HCT116 (cell line): ENCODE results near the gene HELZ2. TPM values are rescaled to one million over a fixed set of nuclear protein-coding genes. Genes with fewer than 3 reads are reported as not detected.
A peak's percentile ranks its signal among the peaks of the same experiment; 100 is the strongest.

Experiments
- ATAC-seq: fragments of 200-7000 bp; cut with Tn5 transposase; 2 replicates; pipeline ENCODE4 v1.9.1; 2020; ENCODE audit warnings: mild to moderate bottlenecking, moderate library complexity
- BruUV-seq: library from RNA; stranded (reverse); fragments of 400-500 nt; replicated peaks from 2 replicates; lab custom pipeline; 2021; lab: Mats Ljungman, UMichigan
- CTCF ChIA-PET: fragments of 300-600 bp; sonication (Branson Sonifier 250); formaldehyde crosslinking; loops from one replicate; lab custom pipeline; 2021; ENCODE audit warnings: antibody characterized with exemption; lab: Charles Lee
- POLR2A ChIA-PET: fragments of 300-600, 350-600 bp; sonication (Branson Sonifier 250); formaldehyde crosslinking; loops from one replicate; lab custom pipeline; 2021; ENCODE audit warnings: antibody characterized with exemption; lab: Charles Lee
- RAD21 ChIA-PET, 2 experiments: fragments of 300-600 bp; sonication (Branson Sonifier 250); formaldehyde crosslinking; loops; one replicate each; lab custom pipeline; 2023; ENCODE audit warnings: low total read pairs in 2 of 2; ENCODE audit not compliant: uncharacterized antibody in 2 of 2, unreplicated experiment in 2 of 2, low non-redundant PET in 1 of 2; lab: Charles Lee
- DNase-seq: peaks from one replicate; pipeline ENCODE4 v3.0.0-alpha.2; 2010; ENCODE audit warnings: low read depth, low spot score
- H2AFZ ChIP-seq: fragments of 200-600 bp; shearing (Covaris generic), sonication (generic); 2 replicates; pipeline ENCODE4 v1.6.1; 2017; ENCODE audit warnings: low read depth, mixed run types, mixed read lengths, antibody characterized with exemption, low read length; ENCODE audit not compliant: poor library complexity, severe bottlenecking
- H3K27ac ChIP-seq: 2 replicates; pipeline ENCODE4 v1.5.1; 2012; ENCODE audit warnings: low read depth, low read length
- H3K27me3 ChIP-seq: fragments of 200-600 bp; sonication (generic); 2 replicates; pipeline ENCODE4 v1.6.1; 2016; ENCODE audit warnings: mixed run types, low read length, mixed read lengths; ENCODE audit not compliant: insufficient read depth
- H3K36me3 ChIP-seq, 2 experiments: fragments of 200-500 bp in 1 of 2; fragments of 200-600 bp in 1 of 2; sonication (Bioruptor generic) in 1 of 2; sonication (generic) in 1 of 2; 2 replicates each; pipeline versions ENCODE4 v1.5.1 to v1.6.1; 2014 to 2016; ENCODE audit warnings: low read length in 2 of 2, inconsistent platforms in 1 of 2, mixed read lengths in 1 of 2, mixed run types in 1 of 2; ENCODE audit not compliant: insufficient read depth in 2 of 2, control insufficient read depth in 1 of 2
- H3K4me1 ChIP-seq, 2 experiments: fragments of 200-600 bp in 1 of 2; sonication (generic) in 1 of 2; 2 replicates each; pipeline versions ENCODE4 v1.5.1 to v1.6.1; 2012 to 2017; ENCODE audit warnings: low read length in 2 of 2, inconsistent platforms in 1 of 2, mild to moderate bottlenecking in 1 of 2, mixed read lengths in 1 of 2, mixed run types in 1 of 2, moderate library complexity in 1 of 2; ENCODE audit not compliant: insufficient read depth in 2 of 2, control insufficient read depth in 1 of 2
- H3K4me2 ChIP-seq: fragments of 200-600 bp; sonication (generic); 2 replicates; pipeline ENCODE4 v1.6.1; 2017; ENCODE audit warnings: mixed run types, low read length, mixed read lengths
- H3K4me3 ChIP-seq, 2 experiments: fragments of 200-600 bp in 1 of 2; sonication (generic) in 1 of 2; replicated peaks in 1 of 2; 2 replicates each; pipeline ENCODE4 v1.5.1; 2011 to 2016; ENCODE audit warnings: low read length in 2 of 2, control low read depth in 1 of 2, low read depth in 1 of 2, mild to moderate bottlenecking in 1 of 2, mixed read lengths in 1 of 2, mixed run types in 1 of 2
- H3K79me2 ChIP-seq: fragments of 200-600 bp; sonication (generic); 2 replicates; pipeline ENCODE4 v1.6.1; 2017; ENCODE audit warnings: mild to moderate bottlenecking, mixed run types, low read length, moderate library complexity, mixed read lengths; ENCODE audit not compliant: insufficient read depth
- H3K9ac ChIP-seq: fragments of 200-600 bp; sonication (generic); 2 replicates; pipeline ENCODE4 v1.6.1; 2016; ENCODE audit warnings: low read length, mixed read lengths
- H3K9me2 ChIP-seq: fragments of 200-600 bp; sonication (generic), shearing (Covaris generic); 2 replicates; pipeline ENCODE4 v1.6.1; 2017; ENCODE audit warnings: mixed run types, mild to moderate bottlenecking, moderate library complexity; ENCODE audit not compliant: insufficient read depth
- H3K9me3 ChIP-seq, 2 experiments: fragments of 200-500 bp in 1 of 2; fragments of 200-600 bp in 1 of 2; sonication (Bioruptor generic) in 1 of 2; sonication (generic) in 1 of 2; 2 replicates each; pipeline ENCODE4 v1.6.1; 2014 to 2017; ENCODE audit warnings: low read length in 2 of 2, mixed read lengths in 2 of 2, inconsistent platforms in 1 of 2, low read depth in 1 of 2, mild to moderate bottlenecking in 1 of 2, mixed run types in 1 of 2, moderate library complexity in 1 of 2; ENCODE audit not compliant: control insufficient read depth in 1 of 2, insufficient read depth in 1 of 2
- H4K20me1 ChIP-seq: fragments of 200-600 bp; sonication (generic), shearing (Covaris generic); 2 replicates; pipeline ENCODE4 v1.6.1; 2017; ENCODE audit warnings: mixed run types, mild to moderate bottlenecking, moderate library complexity; ENCODE audit not compliant: insufficient read depth
- ATF3 ChIP-seq: IDR thresholded peaks from 2 replicates; pipeline ENCODE4 v1.6.1; 2012
- CBX3 ChIP-seq: IDR thresholded peaks from 2 replicates; pipeline ENCODE4 v1.6.1; 2012; ENCODE audit warnings: low read depth
- CEBPB ChIP-seq: IDR thresholded peaks from 2 replicates; pipeline ENCODE4 v1.6.1; 2012; ENCODE audit warnings: low read depth
- EGR1 ChIP-seq: IDR thresholded peaks from 2 replicates; pipeline ENCODE4 v1.6.1; 2012; ENCODE audit warnings: low read depth
- ELF1 ChIP-seq: IDR thresholded peaks from 2 replicates; pipeline ENCODE4 v1.6.1; 2012; ENCODE audit warnings: low read depth, borderline replicate concordance
- EZH2 ChIP-seq: fragments of 200-600 bp; sonication (generic); IDR thresholded peaks from 2 replicates; pipeline ENCODE4 v1.6.1; 2017; ENCODE audit warnings: antibody characterized with exemption, mixed run types
- EZH2phosphoT487 ChIP-seq: fragments of 200-600 bp; IDR thresholded peaks from 2 replicates; pipeline ENCODE4 v1.6.1; 2018; ENCODE audit warnings: antibody characterized with exemption, borderline replicate concordance
- FOSL1 ChIP-seq: IDR thresholded peaks from 2 replicates; pipeline ENCODE4 v1.6.1; 2012; ENCODE audit warnings: low read depth
- JUND ChIP-seq: IDR thresholded peaks from 2 replicates; pipeline ENCODE4 v1.6.1; 2012
- POLR2A ChIP-seq: IDR thresholded peaks from 2 replicates; pipeline ENCODE4 v1.7.0; 2011; ENCODE audit warnings: borderline replicate concordance; ENCODE audit not compliant: insufficient read depth, insufficient read length; ENCODE audit errors: extremely low read depth
- POLR2AphosphoS5 ChIP-seq: IDR thresholded peaks from 2 replicates; pipeline ENCODE4 v1.6.1; 2011; ENCODE audit warnings: mild to moderate bottlenecking, low read depth, low read length, moderate library complexity
- RAD21 ChIP-seq: IDR thresholded peaks from 2 replicates; pipeline ENCODE4 v1.6.1; 2012; ENCODE audit warnings: low read depth, mild to moderate bottlenecking
- REST ChIP-seq: IDR thresholded peaks from 2 replicates; pipeline ENCODE4 v1.6.1; 2012; ENCODE audit warnings: low read depth
- SIN3A ChIP-seq: IDR thresholded peaks from 2 replicates; pipeline ENCODE4 v1.6.1; 2012; ENCODE audit warnings: low read depth
- SP1 ChIP-seq: IDR thresholded peaks from 2 replicates; pipeline ENCODE4 v1.6.1; 2012; ENCODE audit warnings: low read depth
- SRF ChIP-seq: IDR thresholded peaks from 2 replicates; pipeline ENCODE4 v1.6.1; 2012; ENCODE audit warnings: low read depth
- TCF7L2 ChIP-seq: IDR thresholded peaks from 2 replicates; pipeline ENCODE4 v1.7.0; 2011; ENCODE audit warnings: borderline replicate concordance, inconsistent platforms; ENCODE audit not compliant: insufficient read depth, insufficient read length; ENCODE audit errors: extremely low read depth
- YY1 ChIP-seq: IDR thresholded peaks from 2 replicates; pipeline ENCODE4 v1.6.1; 2011; ENCODE audit warnings: low read length, low read depth, moderate library complexity, mild to moderate bottlenecking; ENCODE audit not compliant: insufficient replicate concordance; ENCODE audit errors: extremely low read depth
- ZBTB33 ChIP-seq: IDR thresholded peaks from 2 replicates; pipeline ENCODE4 v1.6.1; 2011; ENCODE audit warnings: mild to moderate bottlenecking, low read length, moderate library complexity; ENCODE audit not compliant: insufficient replicate concordance; ENCODE audit errors: extremely low read depth
- ZFX ChIP-seq: fragments of 450-650 bp; IDR thresholded peaks from 2 replicates; pipeline ENCODE4 v1.6.1; 2017
- ZNF274 ChIP-seq: fragments of 200-500 bp; sonication (Bioruptor generic); IDR thresholded peaks from 2 replicates; pipeline ENCODE4 v1.6.1; 2014; ENCODE audit warnings: mild to moderate bottlenecking, low read depth, low read length, inconsistent platforms
- intact Hi-C: fragments of 100-400 bp; cut with micrococcal nuclease; formaldehyde crosslinking; loops from 2 replicates; pipeline ENCODE4 v1.10.0; 2022
- total RNA-seq: library from RNA; stranded (reverse); gene quantifications from one replicate; pipeline ENCODE4 v1.2.1, GENCODE V29; 2021; ENCODE audit not compliant: unreplicated experiment

The HELZ2 gene
- total RNA-seq, 1 experiment from 2014 or later, result 44.0 TPM

- Histone ChIP-seq H3K9me3 (no peaks in the 10 kb centered on the region), H3K27ac (peak overlapping the region; percentile 72), H3K4me2 (peak overlapping the region; percentile 76), H3K4me3 (peak overlapping the region; percentile 59 to 64), H3K79me2 (no peaks in the 10 kb centered on the region), H2AFZ (no peak overlapping the region), H3K9me2 (no peaks in the 10 kb centered on the region), H3K4me1 (peaks cover 46 to 90% of the 10 kb centered on the region in 2 experiments), H3K36me3 (no peaks in the 10 kb centered on the region), H3K9ac (peak overlapping the region; percentile 67), H4K20me1 (no peaks in the 10 kb centered on the region), H3K27me3 (no peaks in the 10 kb centered on the region)
- DNase-seq, result no peak
- POLR2A ChIA-PET, result interaction anchor here (0.6 to 1.1 kb wide), 5 partner anchors 9 to 32 kb away, joined by 3 to 5 read pairs (median 3); partner anchors contain the start of gene HELZ2
- BruUV-seq, result TSS peak; percentile 72
- CTCF ChIA-PET, result interaction anchor here (0.6 to 1.1 kb wide), 2 partner anchors 439 to 533 kb away, joined by 3 to 7 read pairs; partner anchors contain the start of gene PRPF6
- intact Hi-C loops, result no loop called here
- RAD21 ChIA-PET, result interaction anchor here in 1 of 2 experiments (0.5 kb wide), 1 partner anchor 86 kb away, joined by 4 read pairs; no protein-coding TSS in a partner anchor
- ATAC-seq, result peak; percentile 20
- TF ChIP-seq EGR1 (no peak), ZNF274 (no peak), YY1 (no peak), POLR2AphosphoS5 (peak; percentile 82), REST (no peak), JUND (no peak), POLR2A (peak; percentile 55), EZH2phosphoT487 (no peak), SIN3A (no peak), ZFX (peak; percentile 77), TCF7L2 (no peak), ZBTB33 (no peak), RAD21 (no peak), SRF (no peak), CEBPB (no peak), CBX3 (no peak), ELF1 (no peak), EZH2 (no peak), FOSL1 (no peak), SP1 (no peak), ATF3 (no peak)
These were observed 31.9 kb downstream of the HELZ2 start for GRCh38 chr20:63542031-63542559.
